Measurements from ENCODE around the gene RNF187.

Gene RNF187

GRCh38 chr1:228496494-228496893, 9.3 kb downstream of the RNF187 start:
- no peak for DNase-seq
- no peak overlapping the region for H4K8ac ChIP-seq (ENCODE audit: low read length)
- H2AFZ ChIP-seq (ENCODE audit: low read depth, low read length), result no peak overlapping the region
- peaks cover 43 to 55% of the 10 kb centered on the region in 2 experiments for H3K36me3 ChIP-seq (ENCODE audit: control insufficient read depth in 1 of 2, insufficient read depth in 2 of 2, low read depth in 1 of 2, low read length in 2 of 2)
- H3K18ac ChIP-seq (ENCODE audit: low read depth in 1 of 2, low read length in 2 of 2), result no peak overlapping the region
- no peak overlapping the region for H3K27ac ChIP-seq (ENCODE audit: low read length, poor library complexity, severe bottlenecking)
- H3K4me2 ChIP-seq (ENCODE audit: low read length, poor library complexity, severe bottlenecking), result no peak overlapping the region
- H3K9me3 ChIP-seq (ENCODE audit: control insufficient read depth, low read length), result no peaks in the 10 kb centered on the region
- no peak overlapping the region for H2BK5ac ChIP-seq (ENCODE audit: low read depth, low read length, poor library complexity, severe bottlenecking)
- H4K91ac ChIP-seq (ENCODE audit: low read length), result no peak overlapping the region
- H3K79me1 ChIP-seq (replicated peaks; ENCODE audit: low read length, poor library complexity, severe bottlenecking), result peaks cover 14% of the 10 kb centered on the region
- H2AK5ac ChIP-seq (ENCODE audit: low read length, severe bottlenecking), result no peak overlapping the region
- no peak overlapping the region for H2BK12ac ChIP-seq (ENCODE audit: low read length in 2 of 2)
- H3K4me3 ChIP-seq (ENCODE audit: insufficient read depth in 1 of 2, low read depth in 1 of 2, low read length in 2 of 2), result no peak overlapping the region
- no peak overlapping the region for H3K14ac ChIP-seq (ENCODE audit: low read length in 2 of 2)
- H3K9ac ChIP-seq (ENCODE audit: low read length), result no peak overlapping the region
- no peaks in the 10 kb centered on the region for H3K27me3 ChIP-seq (ENCODE audit: control insufficient read depth in 1 of 2, insufficient read depth in 1 of 2, low read length in 2 of 2)
- WGBS, result 73% methylated on average over 1 of the region's 3 CpGs
- H3K4me1 ChIP-seq (ENCODE audit: control insufficient read depth, insufficient read depth, low read depth, low read length), result peaks cover 6% of the 10 kb centered on the region
- H2BK120ac ChIP-seq (ENCODE audit: low read depth, low read length), result no peak overlapping the region
- H3K4ac ChIP-seq (ENCODE audit: low read depth in 1 of 2, low read length in 2 of 2), result no peak overlapping the region
- no peak overlapping the region for H2BK15ac ChIP-seq (ENCODE audit: low read depth, poor library complexity, severe bottlenecking)
- H3K23ac ChIP-seq (ENCODE audit: low read length in 2 of 2), result no peak overlapping the region

- H3K4me1 ChIP-seq (ENCODE audit: control insufficient read depth, insufficient read depth, low read depth, low read length), result peaks cover 8% of the 10 kb centered on the region
- H3K9ac ChIP-seq (ENCODE audit: low read length), result no peak overlapping the region
- H3K14ac ChIP-seq (ENCODE audit: low read length in 2 of 2), result no peak overlapping the region
- no peak overlapping the region for H3K27ac ChIP-seq (ENCODE audit: low read length, poor library complexity, severe bottlenecking)
- DNase-seq, result no peak
- no peak overlapping the region for H2BK15ac ChIP-seq (ENCODE audit: low read depth, poor library complexity, severe bottlenecking)
- H2BK120ac ChIP-seq (ENCODE audit: low read depth, low read length), result no peak overlapping the region
- H3K4me2 ChIP-seq (ENCODE audit: low read length, poor library complexity, severe bottlenecking), result no peak overlapping the region
- peaks cover 12% of the 10 kb centered on the region for H3K79me1 ChIP-seq (replicated peaks; ENCODE audit: low read length, poor library complexity, severe bottlenecking)
- no peak overlapping the region for H3K23ac ChIP-seq (ENCODE audit: low read length in 2 of 2)
- H3K4me3 ChIP-seq (ENCODE audit: insufficient read depth in 1 of 2, low read depth in 1 of 2, low read length in 2 of 2), result no peak overlapping the region
- H3K9me3 ChIP-seq (ENCODE audit: control insufficient read depth, low read length), result no peaks in the 10 kb centered on the region
- 77% methylated on average over 3 of the region's 5 CpGs for WGBS
- no peak overlapping the region for H4K91ac ChIP-seq (ENCODE audit: low read length)
- H2BK5ac ChIP-seq (ENCODE audit: low read depth, low read length, poor library complexity, severe bottlenecking), result no peak overlapping the region
- H4K8ac ChIP-seq (ENCODE audit: low read length), result no peak overlapping the region
- peaks cover 40 to 50% of the 10 kb centered on the region in 2 experiments for H3K36me3 ChIP-seq (ENCODE audit: control insufficient read depth in 1 of 2, insufficient read depth in 2 of 2, low read depth in 1 of 2, low read length in 2 of 2)
- no peak overlapping the region for H2AK5ac ChIP-seq (ENCODE audit: low read length, severe bottlenecking)
- H2AFZ ChIP-seq (ENCODE audit: low read depth, low read length), result no peak overlapping the region
- H3K4ac ChIP-seq (ENCODE audit: low read depth in 1 of 2, low read length in 2 of 2), result no peak overlapping the region
- H3K18ac ChIP-seq (ENCODE audit: low read depth in 1 of 2, low read length in 2 of 2), result no peak overlapping the region
- no peak overlapping the region for H2BK12ac ChIP-seq (ENCODE audit: low read length in 2 of 2)
- H3K27me3 ChIP-seq (ENCODE audit: control insufficient read depth in 1 of 2, insufficient read depth in 1 of 2, low read length in 2 of 2), result no peaks in the 10 kb centered on the region
These were observed 10.0 kb downstream of the RNF187 start for GRCh38 chr1:228497206-228497605.

- Histone ChIP-seq H2AFZ (ENCODE audit: low read depth, low read length) (no peak overlapping the region), H2BK5ac (ENCODE audit: low read depth, low read length, poor library complexity, severe bottlenecking) (no peak overlapping the region), H2BK15ac (ENCODE audit: low read depth, poor library complexity, severe bottlenecking) (no peak overlapping the region), H3K79me1 (replicated peaks; ENCODE audit: low read length, poor library complexity, severe bottlenecking) (peaks cover 10% of the 10 kb centered on the region), H3K36me3 (ENCODE audit: control insufficient read depth in 1 of 2, insufficient read depth in 2 of 2, low read depth in 1 of 2, low read length in 2 of 2) (peaks cover 37 to 48% of the 10 kb centered on the region in 2 experiments), H4K8ac (ENCODE audit: low read length) (no peak overlapping the region), H3K27me3 (ENCODE audit: control insufficient read depth in 1 of 2, insufficient read depth in 1 of 2, low read length in 2 of 2) (no peaks in the 10 kb centered on the region), H3K4me2 (ENCODE audit: low read length, poor library complexity, severe bottlenecking) (no peak overlapping the region), H3K23ac (ENCODE audit: low read length in 2 of 2) (no peak overlapping the region), H3K14ac (ENCODE audit: low read length in 2 of 2) (no peak overlapping the region), H3K4me1 (ENCODE audit: control insufficient read depth, insufficient read depth, low read depth, low read length) (peaks cover 8% of the 10 kb centered on the region), H2AK5ac (ENCODE audit: low read length, severe bottlenecking) (no peak overlapping the region), H3K9me3 (ENCODE audit: control insufficient read depth, low read length) (no peaks in the 10 kb centered on the region), H4K91ac (ENCODE audit: low read length) (no peak overlapping the region), H3K18ac (ENCODE audit: low read depth in 1 of 2, low read length in 2 of 2) (no peak overlapping the region), H3K4me3 (ENCODE audit: insufficient read depth in 1 of 2, low read depth in 1 of 2, low read length in 2 of 2) (no peak overlapping the region), H2BK120ac (ENCODE audit: low read depth, low read length) (no peak overlapping the region), H3K4ac (ENCODE audit: low read depth in 1 of 2, low read length in 2 of 2) (no peak overlapping the region), H3K27ac (ENCODE audit: low read length, poor library complexity, severe bottlenecking) (no peak overlapping the region), H2BK12ac (ENCODE audit: low read length in 2 of 2) (no peak overlapping the region), H3K9ac (ENCODE audit: low read length) (no peak overlapping the region)
- 96% methylated on average over 8 of the region's 8 CpGs for WGBS
- DNase-seq, result no peak
These were observed 10.6 kb downstream of the RNF187 start for GRCh38 chr1:228497817-228498216.

GRCh38 chr1:228500143-228500734, 13.1 kb downstream of the RNF187 start:
- no peak overlapping the region for H2AK5ac ChIP-seq (ENCODE audit: low read length, severe bottlenecking)
- no peak overlapping the region for H2AFZ ChIP-seq (ENCODE audit: low read depth, low read length)
- no peak overlapping the region for H3K4me2 ChIP-seq (ENCODE audit: low read length, poor library complexity, severe bottlenecking)
- no peak overlapping the region for H3K18ac ChIP-seq (ENCODE audit: low read depth in 1 of 2, low read length in 2 of 2)
- no peak overlapping the region for H3K27ac ChIP-seq (ENCODE audit: low read length, poor library complexity, severe bottlenecking)
- H3K9me3 ChIP-seq (ENCODE audit: control insufficient read depth, low read length), result no peaks in the 10 kb centered on the region
- peaks cover 7 to 8% of the 10 kb centered on the region in 2 experiments for H3K27me3 ChIP-seq (ENCODE audit: control insufficient read depth in 1 of 2, insufficient read depth in 1 of 2, low read length in 2 of 2)
- peaks cover 13 to 24% of the 10 kb centered on the region in 2 experiments for H3K36me3 ChIP-seq (ENCODE audit: control insufficient read depth in 1 of 2, insufficient read depth in 2 of 2, low read depth in 1 of 2, low read length in 2 of 2)
- H4K91ac ChIP-seq (ENCODE audit: low read length), result no peak overlapping the region
- H3K23ac ChIP-seq (ENCODE audit: low read length in 2 of 2), result no peak overlapping the region
- 91% methylated on average over 5 of the region's 8 CpGs for WGBS
- H4K8ac ChIP-seq (ENCODE audit: low read length), result no peak overlapping the region
- no peak overlapping the region for H2BK120ac ChIP-seq (ENCODE audit: low read depth, low read length)
- H3K14ac ChIP-seq (ENCODE audit: low read length in 2 of 2), result no peak overlapping the region
- no peak overlapping the region for H2BK5ac ChIP-seq (ENCODE audit: low read depth, low read length, poor library complexity, severe bottlenecking)
- no peak overlapping the region for H3K4ac ChIP-seq (ENCODE audit: low read depth in 1 of 2, low read length in 2 of 2)
- H2BK12ac ChIP-seq (ENCODE audit: low read length in 2 of 2), result no peak overlapping the region
- H3K79me1 ChIP-seq (replicated peaks; ENCODE audit: low read length, poor library complexity, severe bottlenecking), result no peaks in the 10 kb centered on the region
- no peak for DNase-seq
- H3K4me1 ChIP-seq (ENCODE audit: control insufficient read depth, insufficient read depth, low read depth, low read length), result peaks cover 8% of the 10 kb centered on the region
- H3K4me3 ChIP-seq (ENCODE audit: insufficient read depth in 1 of 2, low read depth in 1 of 2, low read length in 2 of 2), result no peak overlapping the region
- H2BK15ac ChIP-seq (ENCODE audit: low read depth, poor library complexity, severe bottlenecking), result no peak overlapping the region
- peak overlapping the region; percentile 66 for H3K9ac ChIP-seq (ENCODE audit: low read length)

All from mesenchymal stem cell (in vitro differentiated cells and primary cell).